Endothelial cell of umbilical vein (primary cell): ENCODE measurements around the gene SLC37A1. TPM values are rescaled to one million over a fixed set of nuclear protein-coding genes. Genes with fewer than 3 reads are reported as not detected.

Experiments
- BruUV-seq: library from RNA; stranded (reverse); fragments of 400-500 nt; replicated peaks from 2 replicates; lab custom pipeline; 2021; lab: Mats Ljungman, UMichigan
- CTCF ChIA-PET: fragments of 300-600, 350-600 bp; sonication (Branson Sonifier 250); formaldehyde crosslinking; loops from one replicate; lab custom pipeline; 2021; ENCODE audit warnings: antibody characterized with exemption, inconsistent platforms; lab: Charles Lee
- POLR2A ChIA-PET: fragments of 300-600, 350-600 bp; sonication (Branson Sonifier 250); formaldehyde crosslinking; loops from one replicate; lab custom pipeline; 2021; ENCODE audit warnings: antibody characterized with exemption, inconsistent platforms; lab: Charles Lee
- DNase-seq: peaks from one replicate; pipeline ENCODE4 v3.0.0-alpha.2; 2011; ENCODE audit warnings: low read depth, low spot score
- FAIRE-seq: peaks from 2 replicates; lab custom pipeline; 2011; peaks lifted over from hg19 to GRCh38; lab: Jason Lieb, UNC
- H2AFZ ChIP-seq: 2 replicates; pipeline ENCODE4 v1.6.0; 2012; ENCODE audit warnings: low read depth, low read length, control low read depth, inconsistent platforms
- H3K27ac ChIP-seq: 2 replicates; pipeline ENCODE4 v1.5.1; 2011; ENCODE audit warnings: low read depth, mild to moderate bottlenecking, control low read depth, low read length, moderate library complexity; ENCODE audit not compliant: insufficient read depth
- H3K27me3 ChIP-seq, 2 experiments: 2 replicates each; pipeline versions ENCODE4 v1.6.0 to v1.6.1; 2011; ENCODE audit warnings: low read length in 2 of 2, mixed read lengths in 1 of 2; ENCODE audit not compliant: control insufficient read depth in 2 of 2, insufficient read depth in 2 of 2
- H3K36me3 ChIP-seq, 2 experiments: 2 replicates in 1 of 2; 3 replicates in 1 of 2; pipeline ENCODE4 v1.5.1; 2011; ENCODE audit warnings: low read length in 2 of 2, mild to moderate bottlenecking in 1 of 2, moderate library complexity in 1 of 2; ENCODE audit not compliant: control insufficient read depth in 2 of 2, insufficient read depth in 2 of 2; ENCODE audit errors: extremely low read depth in 1 of 2
- H3K4me1 ChIP-seq: 3 replicates; pipeline ENCODE4 v1.5.1; 2011; ENCODE audit warnings: mild to moderate bottlenecking, low read length; ENCODE audit not compliant: control insufficient read depth, insufficient read depth; ENCODE audit errors: extremely low read depth
- H3K4me2 ChIP-seq: 2 replicates; pipeline ENCODE4 v1.6.1; 2011; ENCODE audit warnings: low read length, control low read depth, mixed read lengths; ENCODE audit not compliant: insufficient read depth
- H3K4me3 ChIP-seq, 3 experiments: fragments of 200-600 bp in 1 of 3; sonication (generic), shearing (Covaris generic) in 1 of 3; replicated peaks in 1 of 3; 2 replicates each; pipeline ENCODE4 v1.5.1; 2011 to 2016; ENCODE audit warnings: control low read depth in 3 of 3, low read length in 3 of 3, mild to moderate bottlenecking in 2 of 3, inconsistent platforms in 1 of 3, low read depth in 1 of 3, moderate library complexity in 1 of 3; ENCODE audit not compliant: insufficient read depth in 1 of 3
- H3K79me2 ChIP-seq: 2 replicates; pipeline ENCODE4 v1.6.0; 2012; ENCODE audit warnings: low read length, inconsistent platforms; ENCODE audit not compliant: control insufficient read depth, insufficient read depth
- H3K9ac ChIP-seq: replicated peaks from 2 replicates; pipeline ENCODE3; 2011; ENCODE audit warnings: low read length, control low read depth; ENCODE audit not compliant: insufficient read depth; ENCODE audit errors: extremely low read depth
- H3K9me1 ChIP-seq: replicated peaks from 3 replicates; pipeline ENCODE4 v1.6.0; 2011; ENCODE audit warnings: mild to moderate bottlenecking, low read length; ENCODE audit not compliant: control insufficient read depth, insufficient read depth; ENCODE audit errors: extremely low read depth
- H3K9me3 ChIP-seq: replicated peaks from 2 replicates; pipeline ENCODE4 v1.5.1; 2012; ENCODE audit warnings: low read length, inconsistent platforms; ENCODE audit not compliant: control insufficient read depth, insufficient read depth
- H4K20me1 ChIP-seq: replicated peaks from 2 replicates; pipeline ENCODE3; 2011; ENCODE audit warnings: mild to moderate bottlenecking, low read length; ENCODE audit not compliant: control insufficient read depth, insufficient read depth; ENCODE audit errors: extremely low read depth
- CTCF ChIP-seq, 2 donors: IDR thresholded peaks; 1 replicate in 1 of 2; 2 replicates in 1 of 2; pipeline ENCODE4 v1.5.1; 2011; ENCODE audit warnings: low read length in 2 of 2, mild to moderate bottlenecking in 2 of 2, moderate library complexity in 2 of 2, control low read depth in 1 of 2, inconsistent platforms in 1 of 2, low read depth in 1 of 2; ENCODE audit not compliant: insufficient read depth in 1 of 2; ENCODE audit errors: extremely low read depth in 1 of 2
- EZH2 ChIP-seq: IDR thresholded peaks from 2 replicates; pipeline ENCODE4 v1.6.1; 2012; ENCODE audit warnings: borderline replicate concordance, low read depth, mild to moderate bottlenecking, moderate library complexity, low read length, inconsistent platforms; ENCODE audit not compliant: severe bottlenecking
- FOS ChIP-seq: IDR thresholded peaks from 2 replicates; pipeline ENCODE4 v1.6.1; 2011; ENCODE audit warnings: mild to moderate bottlenecking, low read length, moderate library complexity, borderline replicate concordance; ENCODE audit not compliant: insufficient read depth
- GATA2 ChIP-seq: IDR thresholded peaks from 2 replicates; pipeline ENCODE4 v1.7.0; 2011; ENCODE audit warnings: low read depth, mild to moderate bottlenecking, moderate library complexity, mixed read lengths, low read length; ENCODE audit not compliant: insufficient read length, insufficient read depth
- JUN ChIP-seq: IDR thresholded peaks from 2 replicates; pipeline ENCODE4 v1.6.1; 2011; ENCODE audit warnings: borderline replicate concordance, low read depth; ENCODE audit not compliant: insufficient read length, insufficient read depth
- MYC ChIP-seq: IDR thresholded peaks from one replicate; pipeline ENCODE4 v1.6.1; 2011; ENCODE audit warnings: mild to moderate bottlenecking, low read depth, low read length
- POLR2A ChIP-seq: IDR thresholded peaks from 2 replicates; pipeline ENCODE4 v1.6.1; 2012; ENCODE audit warnings: low read depth, mild to moderate bottlenecking, control low read depth, low read length
- dilution Hi-C: fragments of 300-500 bp; cut with MboI; formaldehyde crosslinking; loops from one replicate; pipeline ENCODE4 v1.15.0; 2019; ENCODE audit warnings: low sequenced_read_pairs; ENCODE audit not compliant: extremely low pct_ligation_motif_present
- intact Hi-C: fragments of 100-400 bp; cut with micrococcal nuclease; formaldehyde crosslinking; loops from one replicate; pipeline ENCODE4 v1.10.0; 2022
- polyA plus RNA-seq, 4 experiments: library from polyadenylated mRNA; depleted of rRNA in 3 of 4; stranded (reverse) in 3 of 4; unstranded in 1 of 4; fragments of >200 nt; gene quantifications; 2 replicates each; pipeline versions ENCODE4 v1.2.1 to v1.2.3, GENCODE V29; 2011 to 2012; ENCODE audit warnings: missing spikeins in 1 of 4
- total RNA-seq: library from RNA; stranded (reverse); gene quantifications from 2 replicates; pipeline ENCODE4 v1.2.3, GENCODE V29; 2021
- TF ChIP-seq, protein P1 (sequence below): IDR thresholded peaks from 2 replicates; pipeline ENCODE4 v1.6.1; 2011; ENCODE audit not compliant: insufficient read depth, insufficient read length

Gene SLC37A1
- total and polyA plus RNA-seq, 2 donors (not counting 3 experiments of a cell fraction or from before 2014, with no cell fraction given) = 4.7 to 7.6 TPM

GRCh38 chr21:42491328-42491727, 22.3 kb upstream of the SLC37A1 start:
- Histone ChIP-seq H3K9me3 (no peaks in the 10 kb centered on the region), H3K9me1 (no peaks in the 10 kb centered on the region), H3K79me2 (no peaks in the 10 kb centered on the region), H3K27me3 (peaks cover 16 to 19% of the 10 kb centered on the region in 2 experiments), H2AFZ (no peak overlapping the region), H3K9ac (no peak overlapping the region), H3K27ac (no peak overlapping the region), H3K4me3 (no peak overlapping the region), H4K20me1 (no peaks in the 10 kb centered on the region), H3K4me2 (no peak overlapping the region), H3K4me1 (peaks cover 7% of the 10 kb centered on the region), H3K36me3 (no peaks in the 10 kb centered on the region)
- DNase-seq (no peak), FAIRE-seq (no peak)
- CTCF ChIA-PET = interaction anchor here (1.1 kb wide), 1 partner anchor 23 kb away, joined by 3 read pairs; no protein-coding TSS in a partner anchor
- POLR2A ChIA-PET = no interaction called here
- intact Hi-C loops (no loop called here), dilution Hi-C loops (no loop called here)
- TF ChIP-seq FOS = no peak
- no peak for TF ChIP-seq MYC
- no peak for TF ChIP-seq EZH2
- TF ChIP-seq CTCF (IDR thresholded peaks at IDR 0.05; ENCODE audit: extremely low read depth in 1 of 2, insufficient read depth in 1 of 2, low read depth in 1 of 2, low read length in 2 of 2) = no peak
- no peak for TF ChIP-seq POLR2A
- no peak for TF ChIP-seq JUN
- TF ChIP-seq GATA2 = no peak
- TF ChIP-seq, protein P1, sequence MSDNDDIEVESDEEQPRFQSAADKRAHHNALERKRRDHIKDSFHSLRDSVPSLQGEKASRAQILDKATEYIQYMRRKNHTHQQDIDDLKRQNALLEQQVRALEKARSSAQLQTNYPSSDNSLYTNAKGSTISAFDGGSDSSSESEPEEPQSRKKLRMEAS = no peak
- BruUV-seq = no TSS peak
